Astrocyte of the hippocampus (primary cell): ENCODE measurements around the gene NAPG.
"Not testable (repeated sequence)": the region's sequence is repeated elsewhere in the genome, so short reads cannot be mapped to it uniquely, and the experiment has no call there.

Source experiments
- DNase-seq: peaks from one replicate; pipeline ENCODE4 v3.0.0; 2011; ENCODE audit warnings: low read depth, low spot score

Gene NAPG

GRCh38 chr18:10514082-10514481 lies 11.7 kb upstream of the NAPG start:
- no peak for DNase-seq

GRCh38 chr18:10514601-10515000 lies 11.2 kb upstream of the NAPG start:
- DNase-seq: no peak

GRCh38 chr18:10515456-10515855 lies 10.4 kb upstream of the NAPG start:
- peak; percentile 26 for DNase-seq

- no peak for DNase-seq
Measured at GRCh38 chr18:10516078-10516477, 9.7 kb upstream of the NAPG start.

GRCh38 chr18:10518595-10519255 lies 7.1 kb upstream of the NAPG start:
- peak; percentile 77 for DNase-seq

- peak; percentile 23 for DNase-seq
Measured at GRCh38 chr18:10519366-10519765, 6.5 kb upstream of the NAPG start.

- peak; percentile 93 for DNase-seq
Measured at GRCh38 chr18:10519999-10520935, 5.6 kb upstream of the NAPG start.

GRCh38 chr18:10521566-10521965 lies 4.3 kb upstream of the NAPG start:
- DNase-seq: no peak

GRCh38 chr18:10522574-10522973 lies 3.3 kb upstream of the NAPG start:
- no peak for DNase-seq

GRCh38 chr18:10523544-10523943 lies 2.3 kb upstream of the NAPG start:
- no peak for DNase-seq

GRCh38 chr18:10524507-10525370 lies 1.1 kb upstream of the NAPG start:
- DNase-seq: peak; percentile 27

- no peak for DNase-seq
Measured at GRCh38 chr18:10525371-10525691, 496 bp upstream of the NAPG start.

- peak; percentile 23 for DNase-seq
Measured at GRCh38 chr18:10526561-10526949, 728 bp downstream of the NAPG start.

GRCh38 chr18:10528439-10528838 lies 2.6 kb downstream of the NAPG start:
- no peak for DNase-seq

- no peak for DNase-seq
Measured at GRCh38 chr18:10530002-10530401, 4.2 kb downstream of the NAPG start.

- DNase-seq: no peak
Measured at GRCh38 chr18:10530852-10531251, 5.0 kb downstream of the NAPG start.

GRCh38 chr18:10533111-10533510 lies 7.3 kb downstream of the NAPG start:
- DNase-seq: no peak

GRCh38 chr18:10536280-10536679 lies 10.5 kb downstream of the NAPG start:
- DNase-seq: no peak

- DNase-seq: no peak
Measured at GRCh38 chr18:10537765-10538164, 11.9 kb downstream of the NAPG start.

- DNase-seq: not testable (repeated sequence)
Measured at GRCh38 chr18:10539124-10539523, 13.3 kb downstream of the NAPG start.

GRCh38 chr18:10543277-10543676 lies 17.4 kb downstream of the NAPG start:
- no peak for DNase-seq

- DNase-seq: no peak
Measured at GRCh38 chr18:10544093-10544748, 18.4 kb downstream of the NAPG start.
